Measurements from ENCODE around the gene DHRSX.

GRCh38 chrX:2177541-2177940, 323.2 kb downstream of the DHRSX start:
- no peak for TF ChIP-seq EZH2 (IDR thresholded peaks at IDR 0.05; ENCODE audit: low read length, unreplicated experiment)
- no peak for TF ChIP-seq EZH2phosphoT487 (IDR thresholded peaks at IDR 0.05; ENCODE audit: borderline replicate concordance, low read length)

All from PC-3 (cell line).